GM18868 (cell line): Measurements from ENCODE around the gene DYNLT1.
A peak's percentile ranks its signal among the peaks of the same experiment; 100 is the strongest.
"Not testable (repeated sequence)": the region's sequence is repeated elsewhere in the genome, so short reads cannot be mapped to it uniquely, and the experiment has no call there.

Experiments
- ATAC-seq: cut with Tn5 transposase; IDR thresholded peaks from one replicate; pipeline ENCODE4 v1.9.1; 2021; ENCODE audit warnings: mild to moderate bottlenecking, moderate library complexity; ENCODE audit not compliant: unreplicated experiment

Gene DYNLT1

GRCh38 chr6:158644231-158645063 lies at the start of gene DYNLT1:
DYNLT1 (minus strand) TSS chr6:158644743; CDS start chr6:158644708, 35 bp downstream.
- peak; percentile 57 for ATAC-seq

GRCh38 chr6:158688860-158689259 lies 44.3 kb upstream of the DYNLT1 start:
- no peak for ATAC-seq

- no peak for ATAC-seq
Measured at GRCh38 chr6:158687506-158687905, 43.0 kb upstream of the DYNLT1 start.

DNA sequence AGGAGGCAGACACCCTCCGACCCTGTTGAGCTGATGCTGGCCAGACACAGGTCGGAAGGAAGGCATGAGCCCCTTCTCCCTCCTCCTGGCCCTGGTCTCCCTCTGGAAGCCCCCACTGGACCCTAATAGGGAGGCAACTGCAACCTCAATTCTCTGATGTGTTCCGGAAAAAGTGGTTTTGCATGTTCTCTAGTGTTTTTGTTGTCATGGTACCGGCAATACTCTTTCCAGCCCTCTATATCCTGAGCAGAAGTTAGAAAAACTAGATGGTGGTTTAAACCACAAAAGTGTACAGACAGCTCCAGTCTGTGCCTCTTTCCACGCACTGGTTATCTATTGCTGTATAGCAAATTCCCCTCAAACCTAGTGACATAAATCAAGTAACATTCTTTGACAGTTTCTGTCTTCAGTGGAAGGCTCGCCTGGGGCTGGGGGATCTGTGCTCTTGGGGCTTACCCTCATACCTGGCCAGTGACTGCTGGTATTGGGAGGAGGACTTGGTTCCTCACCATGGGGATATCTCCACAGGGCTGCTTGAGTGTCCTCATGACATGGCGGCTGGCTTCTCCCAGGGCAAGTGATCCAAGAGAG lies 42.3 kb upstream of the DYNLT1 start:
- ATAC-seq = peak; percentile 84

- ATAC-seq = no peak
Measured at GRCh38 chr6:158686311-158686710, 41.8 kb upstream of the DYNLT1 start.

GRCh38 chr6:158684745-158685324 lies 40.3 kb upstream of the DYNLT1 start:
- no peak for ATAC-seq

GRCh38 chr6:158684311-158684710 lies 39.8 kb upstream of the DYNLT1 start:
- ATAC-seq = no peak

GRCh38 chr6:158680481-158680880 lies 35.9 kb upstream of the DYNLT1 start:
- ATAC-seq = no peak

DNA sequence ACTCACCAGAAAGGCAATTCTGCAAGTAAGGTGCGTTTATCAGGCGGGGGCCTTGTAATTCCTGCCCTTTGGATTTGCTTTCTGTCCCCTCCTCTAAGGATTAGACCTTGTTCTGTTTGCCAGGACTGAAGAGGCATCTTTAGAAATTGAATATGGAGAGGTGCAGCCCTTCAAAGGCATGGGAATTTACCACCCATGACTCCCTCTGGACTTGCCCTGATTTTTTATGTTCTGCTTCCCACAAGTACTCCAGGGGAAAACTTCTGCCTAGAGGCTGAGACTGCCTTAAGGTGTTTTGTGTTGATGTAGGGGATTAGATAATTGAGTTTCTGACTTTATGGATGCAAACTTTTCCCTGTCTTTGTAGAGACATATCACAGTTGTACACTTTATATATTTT lies 35.5 kb upstream of the DYNLT1 start:
- no peak for ATAC-seq

GRCh38 chr6:158677906-158678578 lies 33.5 kb upstream of the DYNLT1 start:
- ATAC-seq = no peak

GRCh38 chr6:158677094-158677493 lies 32.6 kb upstream of the DYNLT1 start:
- not testable (repeated sequence) for ATAC-seq

GRCh38 chr6:158674342-158675131 lies 30.0 kb upstream of the DYNLT1 start:
- no peak for ATAC-seq

DNA sequence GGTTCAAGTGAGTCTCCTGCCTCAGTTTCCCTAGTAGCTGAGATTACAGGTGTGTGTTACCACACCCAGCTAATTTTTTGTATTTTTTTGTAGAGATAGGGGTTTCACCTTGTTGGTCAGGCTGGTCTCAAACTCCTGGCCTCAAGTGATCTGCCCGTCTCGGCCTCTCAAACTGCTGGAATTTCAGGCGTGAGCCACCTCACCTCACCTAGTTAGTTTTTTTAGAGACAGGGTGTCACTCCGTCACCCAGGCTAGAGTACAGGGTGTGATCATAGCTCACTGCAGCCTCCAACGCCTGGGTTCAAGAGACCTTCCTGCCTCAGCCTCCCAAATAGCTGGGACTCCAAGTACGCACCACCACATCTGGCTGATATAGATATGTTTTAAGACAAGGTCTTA lies 28.2 kb upstream of the DYNLT1 start:
- ATAC-seq = no peak

- ATAC-seq = not testable (repeated sequence)
Measured at GRCh38 chr6:158672119-158672518, 27.6 kb upstream of the DYNLT1 start.

DNA sequence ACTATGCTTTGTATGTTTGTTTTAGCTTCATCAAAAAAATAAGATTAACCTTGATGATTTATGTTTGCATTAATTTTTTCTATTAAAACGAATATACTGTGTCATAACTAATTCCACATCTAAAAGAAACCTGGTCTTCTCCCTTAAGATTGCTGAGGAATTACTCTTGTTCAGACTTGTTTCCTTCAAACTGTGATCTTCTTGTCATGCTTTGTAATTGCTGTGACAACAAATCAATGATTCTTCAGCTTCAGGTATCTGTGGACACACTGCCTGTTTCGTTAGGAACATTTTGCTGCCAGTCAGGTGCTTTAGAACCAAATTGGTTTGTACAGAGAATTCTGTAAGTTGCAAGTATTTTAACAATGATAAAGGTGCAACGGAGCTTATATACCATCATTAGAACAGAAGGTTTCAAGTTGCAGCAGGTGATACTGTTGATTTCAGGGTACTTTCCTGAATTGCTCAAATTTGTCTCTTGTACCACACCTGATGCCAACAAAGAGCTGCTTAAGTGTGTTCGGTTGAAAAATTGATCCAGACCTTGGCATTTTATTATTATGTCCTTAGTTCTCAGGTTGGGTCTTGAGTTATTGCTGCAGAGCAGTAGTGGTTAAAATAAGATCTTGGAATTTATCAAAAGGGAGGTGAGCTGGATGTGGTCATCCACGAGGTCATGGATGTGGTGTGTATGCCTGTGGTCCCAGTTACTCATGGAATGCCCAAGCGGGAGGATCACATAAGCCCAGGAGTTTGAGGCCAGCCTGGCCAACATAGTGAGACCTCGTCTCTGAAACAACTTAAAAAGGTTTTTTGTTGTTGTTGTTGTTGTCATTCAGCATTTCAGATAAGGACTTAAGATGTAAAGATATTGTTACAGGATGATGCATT lies 24.8 kb upstream of the DYNLT1 start:
- no peak for ATAC-seq

- no peak for ATAC-seq
Measured at GRCh38 chr6:158668707-158669103, 24.2 kb upstream of the DYNLT1 start.

DNA sequence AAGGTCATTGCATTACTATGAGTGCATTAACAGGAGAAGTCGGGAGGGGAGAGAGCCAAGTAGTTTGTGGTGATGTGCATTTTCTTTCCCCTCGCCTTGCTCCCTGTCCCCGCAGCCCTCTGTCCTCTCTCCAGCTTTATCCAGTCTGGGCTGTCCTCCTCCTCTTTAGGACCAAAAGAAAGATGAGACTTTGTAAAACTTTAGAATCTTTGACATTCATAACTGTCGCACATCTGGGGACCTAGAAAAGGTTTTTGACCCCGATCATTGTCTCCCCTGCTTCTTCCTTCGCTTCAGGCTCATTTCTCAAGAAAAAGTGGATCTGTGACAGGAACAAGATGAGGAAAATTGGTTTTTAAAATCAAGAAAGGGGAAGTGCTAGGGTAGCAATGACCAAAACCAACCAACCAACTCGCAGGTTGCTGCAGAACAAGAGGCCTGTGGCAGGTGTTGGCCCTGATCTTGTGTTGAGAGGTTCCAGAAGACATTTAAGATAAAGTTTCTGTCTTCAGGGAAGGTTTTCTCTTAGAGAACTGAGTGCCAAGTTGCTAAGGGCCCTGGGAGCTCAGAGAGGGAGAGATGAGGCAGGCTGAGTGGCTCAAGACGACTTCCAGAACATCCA lies 22.9 kb upstream of the DYNLT1 start:
- peak; percentile 45 for ATAC-seq

DNA sequence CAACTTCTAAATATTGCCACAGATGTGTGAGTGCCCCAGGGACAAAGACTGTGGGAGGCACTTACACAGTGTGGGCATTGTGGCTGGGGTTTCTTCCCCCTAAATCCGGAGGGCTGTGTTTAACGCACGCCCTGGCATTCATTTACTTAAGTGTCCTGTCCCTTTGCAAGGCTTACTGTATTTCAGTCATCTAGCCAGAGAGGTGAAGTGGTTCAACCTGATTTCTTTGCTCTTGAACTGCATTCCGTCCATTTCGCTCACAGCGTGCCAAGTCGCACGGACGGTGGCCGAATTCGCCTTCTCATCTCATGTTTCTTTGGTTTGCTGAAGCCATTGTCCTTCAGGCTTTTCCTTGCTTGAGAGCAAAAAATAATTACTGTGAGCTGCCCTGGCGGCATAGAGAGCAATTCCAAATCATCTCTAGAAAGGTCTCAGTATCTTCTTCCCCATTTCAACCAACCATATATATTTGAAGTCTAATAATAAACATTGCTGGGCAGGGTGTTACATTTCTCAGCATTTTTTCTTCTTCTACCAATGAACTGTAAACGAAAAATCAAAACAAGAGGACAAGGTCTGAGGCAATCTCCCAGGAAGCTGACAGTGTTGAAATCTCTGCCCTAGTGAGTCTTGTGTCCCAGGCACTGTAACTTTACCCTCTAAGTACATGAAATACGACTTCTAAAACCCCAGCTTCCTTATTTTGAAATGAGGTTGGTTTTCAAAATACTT lies 22.3 kb upstream of the DYNLT1 start:
- ATAC-seq = no peak

DNA sequence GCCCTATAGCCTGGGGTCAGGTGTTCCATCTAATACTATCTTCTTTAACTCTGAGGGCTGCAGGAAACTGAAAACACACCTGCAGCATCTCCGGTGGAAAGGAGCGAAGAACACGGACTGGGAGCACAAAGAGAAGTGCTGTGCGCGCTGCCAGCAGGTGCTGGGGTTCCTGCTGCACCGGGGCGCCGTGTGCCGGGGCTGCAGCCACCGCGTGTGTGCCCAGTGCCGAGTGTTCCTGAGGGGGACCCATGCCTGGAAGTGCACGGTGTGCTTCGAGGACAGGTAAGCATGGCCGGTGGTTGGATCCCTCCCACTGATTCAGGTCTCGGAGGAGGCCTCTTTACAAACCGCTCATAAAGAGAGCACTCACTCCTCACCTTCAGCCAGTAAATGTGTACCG lies 20.8 kb upstream of the DYNLT1 start:
- ATAC-seq = no peak
